ENCODE measurements around the gene HYOU1. TPM values are rescaled to one million over a fixed set of nuclear protein-coding genes. Genes with fewer than 3 reads are reported as not detected.

Gene HYOU1
- polyA plus RNA-seq, 1 donor (not counting 4 experiments of a cell fraction or from before 2014, with no cell fraction given): 119 TPM

DNA sequence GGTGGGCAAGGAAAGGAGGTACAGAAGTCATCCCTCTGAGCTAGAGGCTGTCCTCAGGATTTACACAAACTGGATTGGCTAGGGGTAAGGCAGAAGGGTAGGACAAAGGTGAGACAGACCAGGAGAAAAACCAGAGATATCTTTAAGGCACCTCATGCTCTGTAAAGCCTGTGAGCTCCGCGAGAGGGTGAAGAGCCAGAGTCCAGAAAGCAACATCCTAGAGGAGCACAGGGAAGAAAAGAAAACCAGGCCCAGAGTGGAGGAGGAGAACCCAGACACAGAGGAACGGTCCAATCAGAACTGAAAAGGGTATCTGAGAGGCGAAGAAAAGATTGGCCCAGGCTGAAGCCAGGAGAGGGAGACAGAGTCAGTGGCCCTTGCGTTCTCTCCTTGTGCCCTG, 31.5 kb downstream of the HYOU1 start:
- Histone ChIP-seq H4K20me1 (ENCODE audit: control insufficient read depth, extremely low read depth, insufficient read depth, low read length) (no peaks in the 10 kb centered on the region), H3K27ac (ENCODE audit: control insufficient read depth, insufficient read depth, low read length) (no peak overlapping the region), H3K27me3 (ENCODE audit: control insufficient read depth, extremely low read depth, insufficient read depth, low read length) (no peaks in the 10 kb centered on the region), H3K79me2 (ENCODE audit: control insufficient read depth, insufficient read depth, low read length) (peaks cover 16% of the 10 kb centered on the region), H3K9ac (ENCODE audit: control insufficient read depth, extremely low read depth, insufficient read depth, low read length) (no peak overlapping the region), H3K9me1 (ENCODE audit: control insufficient read depth, extremely low read depth, insufficient read depth, low read length) (no peaks in the 10 kb centered on the region), H2AFZ (ENCODE audit: control insufficient read depth, low read length) (no peak overlapping the region), H3K4me2 (ENCODE audit: control insufficient read depth, extremely low read depth, insufficient read depth, low read depth, low read length) (no peak overlapping the region), H3K4me3 (ENCODE audit: control insufficient read depth in 2 of 3, extremely low read depth in 1 of 3, insufficient read depth in 2 of 3, low read depth in 1 of 3, low read length in 3 of 3) (no peak overlapping the region), H3K4me1 (ENCODE audit: control insufficient read depth, extremely low read depth, insufficient read depth, low read length) (peaks cover 14% of the 10 kb centered on the region), H3K36me3 (ENCODE audit: control insufficient read depth in 2 of 2, extremely low read depth in 1 of 2, insufficient read depth in 2 of 2, low read length in 2 of 2) (peaks cover 27 to 40% of the 10 kb centered on the region in 2 experiments), H3K9me3 (ENCODE audit: control insufficient read depth, low read depth, low read length) (no peaks in the 10 kb centered on the region)
- FAIRE-seq (no peak), DNase-seq (ENCODE audit: low read depth, low spot score) (no peak)
- dilution Hi-C loops (cut with MboI; ENCODE audit: extremely low pct_ligation_motif_present, low sequenced_read_pairs): no loop called here
- TF ChIP-seq, protein P1, sequence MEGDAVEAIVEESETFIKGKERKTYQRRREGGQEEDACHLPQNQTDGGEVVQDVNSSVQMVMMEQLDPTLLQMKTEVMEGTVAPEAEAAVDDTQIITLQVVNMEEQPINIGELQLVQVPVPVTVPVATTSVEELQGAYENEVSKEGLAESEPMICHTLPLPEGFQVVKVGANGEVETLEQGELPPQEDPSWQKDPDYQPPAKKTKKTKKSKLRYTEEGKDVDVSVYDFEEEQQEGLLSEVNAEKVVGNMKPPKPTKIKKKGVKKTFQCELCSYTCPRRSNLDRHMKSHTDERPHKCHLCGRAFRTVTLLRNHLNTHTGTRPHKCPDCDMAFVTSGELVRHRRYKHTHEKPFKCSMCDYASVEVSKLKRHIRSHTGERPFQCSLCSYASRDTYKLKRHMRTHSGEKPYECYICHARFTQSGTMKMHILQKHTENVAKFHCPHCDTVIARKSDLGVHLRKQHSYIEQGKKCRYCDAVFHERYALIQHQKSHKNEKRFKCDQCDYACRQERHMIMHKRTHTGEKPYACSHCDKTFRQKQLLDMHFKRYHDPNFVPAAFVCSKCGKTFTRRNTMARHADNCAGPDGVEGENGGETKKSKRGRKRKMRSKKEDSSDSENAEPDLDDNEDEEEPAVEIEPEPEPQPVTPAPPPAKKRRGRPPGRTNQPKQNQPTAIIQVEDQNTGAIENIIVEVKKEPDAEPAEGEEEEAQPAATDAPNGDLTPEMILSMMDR (optimal IDR thresholded peaks at IDR 0.05 in 1 of 3, IDR thresholded peaks at IDR 0.05 in 1 of 3, conservative IDR thresholded peaks at IDR 0.05 in 1 of 3; ENCODE audit: extremely low read depth in 1 of 3, insufficient read depth in 2 of 3, low read length in 3 of 3): no peak
- TF ChIP-seq EZH2 (IDR thresholded peaks at IDR 0.05; ENCODE audit: low read length): no peak

DNA sequence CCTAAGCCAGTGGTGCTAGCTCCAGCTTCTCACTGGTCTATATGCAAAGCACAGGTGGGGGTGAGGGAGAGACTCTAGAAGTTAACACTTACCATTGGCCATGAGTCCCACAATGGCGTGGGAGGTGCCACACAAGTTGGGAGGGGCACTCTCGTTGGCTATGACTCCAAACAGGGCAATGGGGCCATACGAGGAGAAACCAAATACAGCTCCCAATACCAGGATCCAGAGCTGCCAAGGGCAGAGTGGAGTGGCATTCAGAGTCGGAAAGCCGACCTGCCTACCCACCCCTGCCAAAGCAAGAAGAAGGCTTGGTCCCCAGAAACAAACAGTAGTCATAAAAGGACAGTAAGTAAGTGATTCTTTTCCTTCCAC, 31.9 kb downstream of the HYOU1 start:
- Histone ChIP-seq H3K4me3 (ENCODE audit: control insufficient read depth in 2 of 3, extremely low read depth in 1 of 3, insufficient read depth in 2 of 3, low read depth in 1 of 3, low read length in 3 of 3) (no peak overlapping the region), H3K27ac (ENCODE audit: control insufficient read depth, insufficient read depth, low read length) (no peak overlapping the region), H3K9me1 (ENCODE audit: control insufficient read depth, extremely low read depth, insufficient read depth, low read length) (no peaks in the 10 kb centered on the region), H3K36me3 (ENCODE audit: control insufficient read depth in 2 of 2, extremely low read depth in 1 of 2, insufficient read depth in 2 of 2, low read length in 2 of 2) (peaks cover 27 to 40% of the 10 kb centered on the region in 2 experiments), H3K9ac (ENCODE audit: control insufficient read depth, extremely low read depth, insufficient read depth, low read length) (no peak overlapping the region), H3K9me3 (ENCODE audit: control insufficient read depth, low read depth, low read length) (no peaks in the 10 kb centered on the region), H3K4me2 (ENCODE audit: control insufficient read depth, extremely low read depth, insufficient read depth, low read depth, low read length) (no peak overlapping the region), H2AFZ (ENCODE audit: control insufficient read depth, low read length) (no peak overlapping the region), H4K20me1 (ENCODE audit: control insufficient read depth, extremely low read depth, insufficient read depth, low read length) (no peaks in the 10 kb centered on the region), H3K4me1 (ENCODE audit: control insufficient read depth, extremely low read depth, insufficient read depth, low read length) (peaks cover 16% of the 10 kb centered on the region), H3K27me3 (ENCODE audit: control insufficient read depth, extremely low read depth, insufficient read depth, low read length) (no peaks in the 10 kb centered on the region), H3K79me2 (ENCODE audit: control insufficient read depth, insufficient read depth, low read length) (peaks cover 19% of the 10 kb centered on the region)
- TF ChIP-seq, protein P1 (optimal IDR thresholded peaks at IDR 0.05 in 1 of 3, IDR thresholded peaks at IDR 0.05 in 1 of 3, conservative IDR thresholded peaks at IDR 0.05 in 1 of 3; ENCODE audit: extremely low read depth in 1 of 3, insufficient read depth in 2 of 3, low read length in 3 of 3): no peak
- no peak for TF ChIP-seq EZH2 (IDR thresholded peaks at IDR 0.05; ENCODE audit: low read length)
- no peak for FAIRE-seq
- dilution Hi-C loops (cut with MboI; ENCODE audit: extremely low pct_ligation_motif_present, low sequenced_read_pairs): no loop called here
- DNase-seq (ENCODE audit: low read depth, low spot score): no peak
